ENCODE data around the gene GLI2.
A peak's percentile ranks its signal among the peaks of the same experiment; 100 is the strongest.

GLI2 gene

DNA sequence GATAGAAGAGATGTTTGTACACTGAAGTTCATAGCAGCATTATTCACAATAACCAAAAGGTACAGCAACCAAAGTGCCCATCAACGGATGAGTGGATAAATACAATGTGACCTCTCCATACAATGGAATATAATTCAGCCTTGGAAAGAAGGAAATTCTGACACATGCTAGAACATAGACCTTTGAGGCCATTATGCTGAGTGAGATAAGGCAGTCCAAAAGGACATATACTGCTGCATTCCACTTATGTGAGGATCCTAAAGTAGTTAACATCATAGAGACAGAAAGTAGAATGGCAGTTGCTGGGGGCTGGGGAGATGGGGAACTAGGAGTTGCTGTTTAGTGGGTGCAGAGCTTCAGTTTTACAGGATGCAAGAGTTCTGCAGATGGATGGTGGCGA lies 38.2 kb upstream of the GLI2 start:
- H3K9me3 ChIP-seq (ENCODE audit: insufficient read depth, low read depth, low read length), result no peaks in the 10 kb centered on the region
- H4K20me1 ChIP-seq (ENCODE audit: insufficient read depth, low read length, poor library complexity, severe bottlenecking), result no peaks in the 10 kb centered on the region
- no peak for TF ChIP-seq EZH2phosphoT487 (IDR thresholded peaks at IDR 0.05; ENCODE audit: borderline replicate concordance)
- TF ChIP-seq, protein P1, sequence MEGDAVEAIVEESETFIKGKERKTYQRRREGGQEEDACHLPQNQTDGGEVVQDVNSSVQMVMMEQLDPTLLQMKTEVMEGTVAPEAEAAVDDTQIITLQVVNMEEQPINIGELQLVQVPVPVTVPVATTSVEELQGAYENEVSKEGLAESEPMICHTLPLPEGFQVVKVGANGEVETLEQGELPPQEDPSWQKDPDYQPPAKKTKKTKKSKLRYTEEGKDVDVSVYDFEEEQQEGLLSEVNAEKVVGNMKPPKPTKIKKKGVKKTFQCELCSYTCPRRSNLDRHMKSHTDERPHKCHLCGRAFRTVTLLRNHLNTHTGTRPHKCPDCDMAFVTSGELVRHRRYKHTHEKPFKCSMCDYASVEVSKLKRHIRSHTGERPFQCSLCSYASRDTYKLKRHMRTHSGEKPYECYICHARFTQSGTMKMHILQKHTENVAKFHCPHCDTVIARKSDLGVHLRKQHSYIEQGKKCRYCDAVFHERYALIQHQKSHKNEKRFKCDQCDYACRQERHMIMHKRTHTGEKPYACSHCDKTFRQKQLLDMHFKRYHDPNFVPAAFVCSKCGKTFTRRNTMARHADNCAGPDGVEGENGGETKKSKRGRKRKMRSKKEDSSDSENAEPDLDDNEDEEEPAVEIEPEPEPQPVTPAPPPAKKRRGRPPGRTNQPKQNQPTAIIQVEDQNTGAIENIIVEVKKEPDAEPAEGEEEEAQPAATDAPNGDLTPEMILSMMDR (conservative IDR thresholded peaks at IDR 0.05; ENCODE audit: low read length), result no peak
- H3K36me3 ChIP-seq (ENCODE audit: insufficient read depth, low read length), result no peaks in the 10 kb centered on the region
- H3K27me3 ChIP-seq (ENCODE audit: insufficient read depth, low read length, poor library complexity, severe bottlenecking), result no peaks in the 10 kb centered on the region
- H2AFZ ChIP-seq (ENCODE audit: low read length), result no peak overlapping the region
- H3K9me2 ChIP-seq (replicated peaks; ENCODE audit: low read depth, low read length), result no peaks in the 10 kb centered on the region
- no peaks in the 10 kb centered on the region for H3F3A ChIP-seq (ENCODE audit: low read depth)
- no peak overlapping the region for H3K9ac ChIP-seq (ENCODE audit: low read depth, low read length, poor library complexity, severe bottlenecking)
- no peak overlapping the region for H3K4me2 ChIP-seq (ENCODE audit: low read depth, low read length, poor library complexity, severe bottlenecking)
- no peaks in the 10 kb centered on the region for H3K79me2 ChIP-seq (ENCODE audit: insufficient read depth, low read length)
- H3K4me1 ChIP-seq (ENCODE audit: insufficient read depth, low read length, poor library complexity, severe bottlenecking), result no peaks in the 10 kb centered on the region
- no peak overlapping the region for H3K4me3 ChIP-seq (ENCODE audit: low read length, poor library complexity, severe bottlenecking)

DNA sequence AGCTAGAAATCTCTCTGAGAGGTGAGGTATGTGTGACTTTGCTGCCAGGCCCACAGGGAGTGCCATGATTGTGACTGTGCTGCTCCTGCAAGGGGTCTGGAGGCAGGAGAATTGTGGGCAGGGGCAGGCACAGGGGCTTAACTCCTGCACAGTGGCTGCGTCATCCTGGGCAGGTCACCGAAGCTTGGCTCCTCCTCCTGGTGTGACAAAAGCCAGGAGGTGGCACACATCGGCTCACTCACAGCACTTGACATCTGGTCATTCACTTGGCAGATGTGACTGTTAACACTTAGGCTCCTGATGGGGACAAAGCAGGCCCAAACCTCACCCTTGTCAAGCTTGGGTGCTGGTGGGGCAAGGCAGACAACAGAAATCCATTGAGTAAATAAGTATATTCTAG lies 36.4 kb upstream of the GLI2 start:
- no peak overlapping the region for H3K4me3 ChIP-seq (ENCODE audit: low read length, poor library complexity, severe bottlenecking)
- H3K9ac ChIP-seq (ENCODE audit: low read depth, low read length, poor library complexity, severe bottlenecking), result no peak overlapping the region
- no peaks in the 10 kb centered on the region for H3K9me2 ChIP-seq (replicated peaks; ENCODE audit: low read depth, low read length)
- peak overlapping the region; percentile 9; the same call in 1 of the 2 replicates for H2AFZ ChIP-seq (ENCODE audit: low read length)
- no peaks in the 10 kb centered on the region for H3K27me3 ChIP-seq (ENCODE audit: insufficient read depth, low read length, poor library complexity, severe bottlenecking)
- no peak overlapping the region for H3K4me2 ChIP-seq (ENCODE audit: low read depth, low read length, poor library complexity, severe bottlenecking)
- no peaks in the 10 kb centered on the region for H3K79me2 ChIP-seq (ENCODE audit: insufficient read depth, low read length)
- H3F3A ChIP-seq (ENCODE audit: low read depth), result no peaks in the 10 kb centered on the region
- no peaks in the 10 kb centered on the region for H3K4me1 ChIP-seq (ENCODE audit: insufficient read depth, low read length, poor library complexity, severe bottlenecking)
- H3K9me3 ChIP-seq (ENCODE audit: insufficient read depth, low read depth, low read length), result no peaks in the 10 kb centered on the region
- no peaks in the 10 kb centered on the region for H3K36me3 ChIP-seq (ENCODE audit: insufficient read depth, low read length)
- no peak for TF ChIP-seq EZH2phosphoT487 (IDR thresholded peaks at IDR 0.05; ENCODE audit: borderline replicate concordance)
- TF ChIP-seq, protein P1 (conservative IDR thresholded peaks at IDR 0.05; ENCODE audit: low read length), result no peak
- H4K20me1 ChIP-seq (ENCODE audit: insufficient read depth, low read length, poor library complexity, severe bottlenecking), result no peaks in the 10 kb centered on the region

DNA sequence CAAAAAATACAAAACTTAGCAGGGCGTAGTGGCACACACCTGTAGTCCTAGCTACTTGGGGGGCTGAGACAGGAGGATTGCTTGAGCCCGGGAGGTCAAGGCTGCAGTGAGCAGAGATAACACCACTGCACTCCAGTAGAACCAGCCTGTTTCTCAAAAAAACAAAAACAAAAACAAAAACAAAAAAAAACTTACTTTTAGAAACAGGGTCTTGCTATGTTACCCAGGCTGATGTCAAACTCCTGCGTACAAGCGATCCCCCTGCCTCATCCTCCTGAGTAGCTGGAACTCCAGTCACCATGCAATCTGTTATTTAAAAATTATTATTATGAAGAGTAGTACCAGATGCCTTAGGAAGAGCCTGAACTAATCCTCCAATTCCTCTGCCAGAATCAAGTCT lies 35.0 kb upstream of the GLI2 start:
- H4K20me1 ChIP-seq (ENCODE audit: insufficient read depth, low read length, poor library complexity, severe bottlenecking), result no peaks in the 10 kb centered on the region
- no peaks in the 10 kb centered on the region for H3K79me2 ChIP-seq (ENCODE audit: insufficient read depth, low read length)
- H3K4me3 ChIP-seq (ENCODE audit: low read length, poor library complexity, severe bottlenecking), result no peak overlapping the region
- no peak overlapping the region for H2AFZ ChIP-seq (ENCODE audit: low read length)
- no peaks in the 10 kb centered on the region for H3K4me1 ChIP-seq (ENCODE audit: insufficient read depth, low read length, poor library complexity, severe bottlenecking)
- TF ChIP-seq EZH2phosphoT487 (IDR thresholded peaks at IDR 0.05; ENCODE audit: borderline replicate concordance), result no peak
- TF ChIP-seq, protein P1 (conservative IDR thresholded peaks at IDR 0.05; ENCODE audit: low read length), result no peak
- no peaks in the 10 kb centered on the region for H3K27me3 ChIP-seq (ENCODE audit: insufficient read depth, low read length, poor library complexity, severe bottlenecking)
- H3K4me2 ChIP-seq (ENCODE audit: low read depth, low read length, poor library complexity, severe bottlenecking), result no peak overlapping the region
- H3K9ac ChIP-seq (ENCODE audit: low read depth, low read length, poor library complexity, severe bottlenecking), result no peak overlapping the region
- H3F3A ChIP-seq (ENCODE audit: low read depth), result no peaks in the 10 kb centered on the region
- no peaks in the 10 kb centered on the region for H3K36me3 ChIP-seq (ENCODE audit: insufficient read depth, low read length)
- no peaks in the 10 kb centered on the region for H3K9me3 ChIP-seq (ENCODE audit: insufficient read depth, low read depth, low read length)
- H3K9me2 ChIP-seq (replicated peaks; ENCODE audit: low read depth, low read length), result no peaks in the 10 kb centered on the region

Data from Loucy (cell line).